SK-N-SH treated with all-trans-retinoic acid at 6 μM for 48 hours (cell line): Measurements from ENCODE around the gene WWTR1.

Experiments
- PATZ1 ChIP-seq: fragments of 250-450 bp; sonication (Bioruptor Pico); IDR thresholded peaks from 2 replicates; pipeline ENCODE4 v1.8.0; 2020; ENCODE audit warnings: mild to moderate bottlenecking, moderate library complexity, borderline replicate concordance
- PPARA ChIP-seq: fragments of 250-450 bp; sonication (Bioruptor Pico); IDR thresholded peaks from 2 replicates; pipeline ENCODE4 v1.5.0; 2020; ENCODE audit warnings: mild to moderate bottlenecking, borderline replicate concordance
- RARB ChIP-seq: fragments of 250-450 bp; sonication (Bioruptor Pico); IDR thresholded peaks from 2 replicates; pipeline ENCODE4 v1.8.0; 2021; ENCODE audit warnings: mild to moderate bottlenecking, moderate library complexity
- ZFP30 ChIP-seq: fragments of 450-650 bp; formaldehyde crosslinking; IDR thresholded peaks from 2 replicates; pipeline ENCODE4 v1.5.0; 2022; ENCODE audit warnings: mild to moderate bottlenecking, moderate library complexity
- ZNF70 ChIP-seq: fragments of 450-650 bp; formaldehyde crosslinking; IDR thresholded peaks from 2 replicates; pipeline ENCODE4 v1.5.0; 2020; ENCODE audit warnings: mild to moderate bottlenecking, moderate library complexity

GRCh38 chr3:149475451-149476060, 182.3 kb downstream of the WWTR1 start:
- TF ChIP-seq PATZ1 (CRISPR knock-in tag) (no peak), RARB (CRISPR knock-in tag) (no peak), ZFP30 (CRISPR knock-in tag) (no peak), PPARA (no peak), ZNF70 (no peak)
